AG04450 (cell line): ENCODE measurements around the gene NAA20. TPM values are rescaled to one million over a fixed set of nuclear protein-coding genes. Genes with fewer than 3 reads are reported as not detected.

ENCODE experiments used
- CTCF ChIA-PET: fragments of 300-600, 350-600 bp; formaldehyde crosslinking; extraction: SDS; loops from one replicate; lab custom pipeline; 2022; ENCODE audit warnings: antibody characterized with exemption, inconsistent platforms; lab: Charles Lee
- POLR2A ChIA-PET: fragments of 350-600 bp; formaldehyde crosslinking; extraction: SDS; loops from one replicate; lab custom pipeline; 2021; ENCODE audit warnings: antibody characterized with exemption, inconsistent platforms; lab: Yijun Ruan, JAX
- DNase-seq: peaks from one replicate; pipeline ENCODE4 v3.0.0-alpha.2; 2011; ENCODE audit warnings: low read depth, low spot score
- H3K27ac ChIP-seq: one replicate; pipeline ENCODE4 v1.5.1; 2012; ENCODE audit warnings: low read depth, low read length, control low read depth
- H3K27me3 ChIP-seq: one replicate; pipeline ENCODE4 v1.6.0; 2012; ENCODE audit warnings: low read length; ENCODE audit not compliant: control insufficient read depth, insufficient read depth
- H3K4me3 ChIP-seq: 2 replicates; pipeline ENCODE4 v1.5.1; 2011; ENCODE audit warnings: mild to moderate bottlenecking, low read depth, low read length, control low read depth
- H3K9me3 ChIP-seq: 2 replicates; pipeline ENCODE4 v1.5.1; 2012; ENCODE audit warnings: low read length; ENCODE audit not compliant: control insufficient read depth, insufficient read depth
- CTCF ChIP-seq: IDR thresholded peaks from 2 replicates; pipeline ENCODE4 v1.5.1; 2011; ENCODE audit warnings: low read depth, low read length, control low read depth, inconsistent platforms
- polyA plus RNA-seq: library from polyadenylated mRNA; depleted of rRNA; stranded (reverse); fragments of >200 nt; gene quantifications from 2 replicates; pipeline ENCODE4 v1.2.3, GENCODE V29; 2011

NAA20 gene
- polyA plus RNA-seq, 1 experiment = 85.1 TPM

- Histone ChIP-seq H3K27me3 (no peaks in the 10 kb centered on the region), H3K27ac (peak overlapping the region; percentile 100), H3K9me3 (no peaks in the 10 kb centered on the region; the same call in 1 of the 2 replicates), H3K4me3 (peak overlapping the region; percentile 99)
- peak; percentile 93 for DNase-seq
- no peak for TF ChIP-seq CTCF
- CTCF ChIA-PET = interaction anchor here (1.1 to 2.5 kb wide), 3 partner anchors 9 to 281 kb away, joined by 4 to 13 read pairs (median 5); no protein-coding TSS in a partner anchor
- POLR2A ChIA-PET = interaction anchor here (0.6 to 5.1 kb wide), 19 partner anchors 10 to 194 kb away, joined by 3 to 88 read pairs (median 8); partner anchors contain the start of genes CFAP61 and CRNKL1
These were observed 43.1 kb upstream of the NAA20 start for GRCh38 chr20:19973961-19974629.

DNA sequence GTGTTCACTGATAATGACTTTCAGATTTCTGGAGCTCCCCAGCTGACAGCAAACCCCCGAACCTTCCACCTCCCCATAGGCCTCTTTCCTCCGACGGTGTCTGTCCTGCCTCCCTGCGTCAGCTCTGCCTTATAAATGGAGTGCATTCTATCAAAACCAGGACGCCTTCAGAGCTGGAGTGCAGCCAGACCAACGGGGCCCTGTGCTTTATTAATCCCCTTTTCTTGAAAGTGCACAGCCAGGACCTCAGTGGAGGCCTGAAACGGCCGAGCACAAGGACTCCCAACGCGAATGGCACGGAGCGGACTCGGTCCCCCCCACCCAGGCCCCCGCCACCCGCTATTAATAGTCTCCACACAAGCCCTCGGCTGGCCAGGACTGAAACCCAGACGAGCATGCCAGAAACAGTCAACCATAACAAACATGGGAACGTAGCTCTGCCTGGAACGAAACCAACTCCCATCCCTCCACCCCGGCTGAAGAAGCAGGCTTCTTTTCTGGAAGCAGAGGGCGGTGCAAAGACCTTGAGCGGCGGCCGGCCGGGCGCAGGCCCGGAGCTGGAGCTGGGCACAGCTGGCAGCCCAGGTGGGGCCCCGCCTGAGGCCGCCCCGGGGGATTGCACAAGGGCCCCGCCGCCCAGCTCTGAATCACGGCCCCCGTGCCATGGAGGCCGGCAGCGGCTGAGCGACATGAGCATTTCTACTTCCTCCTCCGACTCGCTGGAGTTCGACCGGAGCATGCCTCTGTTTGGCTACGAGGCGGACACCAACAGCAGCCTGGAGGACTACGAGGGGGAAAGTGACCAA is 42.3 kb upstream of the NAA20 start:
- Histone ChIP-seq H3K9me3 (no peaks in the 10 kb centered on the region; the same call in 1 of the 2 replicates), H3K27me3 (no peaks in the 10 kb centered on the region), H3K27ac (peak overlapping the region; percentile 100), H3K4me3 (peak overlapping the region; percentile 99)
- DNase-seq = peak; percentile 92
- CTCF ChIA-PET = interaction anchor here (1.1 to 2.5 kb wide), 4 partner anchors 10 to 282 kb away, joined by 4 to 13 read pairs (median 5); no protein-coding TSS in a partner anchor
- POLR2A ChIA-PET = interaction anchor here (0.6 to 5.1 kb wide), 21 partner anchors 9 to 195 kb away, joined by 3 to 88 read pairs (median 6); partner anchors contain the start of genes CFAP61 and CRNKL1
- TF ChIP-seq CTCF = no peak

DNA sequence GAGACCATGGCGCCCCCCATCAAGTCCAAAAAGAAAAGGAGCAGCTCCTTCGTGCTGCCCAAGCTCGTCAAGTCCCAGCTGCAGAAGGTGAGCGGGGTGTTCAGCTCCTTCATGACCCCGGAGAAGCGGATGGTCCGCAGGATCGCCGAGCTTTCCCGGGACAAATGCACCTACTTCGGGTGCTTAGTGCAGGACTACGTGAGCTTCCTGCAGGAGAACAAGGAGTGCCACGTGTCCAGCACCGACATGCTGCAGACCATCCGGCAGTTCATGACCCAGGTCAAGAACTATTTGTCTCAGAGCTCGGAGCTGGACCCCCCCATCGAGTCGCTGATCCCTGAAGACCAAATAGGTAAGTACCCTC is 41.7 kb upstream of the NAA20 start:
- Histone ChIP-seq H3K27ac (peak overlapping the region; percentile 100), H3K4me3 (peak overlapping the region; percentile 99), H3K9me3 (no peaks in the 10 kb centered on the region; the same call in 1 of the 2 replicates), H3K27me3 (no peaks in the 10 kb centered on the region)
- CTCF ChIA-PET = interaction anchor here (1.3 to 2.5 kb wide), 3 partner anchors 19 to 282 kb away, joined by 5 to 13 read pairs (median 5); no protein-coding TSS in a partner anchor
- TF ChIP-seq CTCF = no peak
- POLR2A ChIA-PET = interaction anchor here (0.6 to 5.1 kb wide), 17 partner anchors 8 to 196 kb away, joined by 3 to 88 read pairs (median 8); partner anchors contain the start of genes CFAP61 and CRNKL1
- no peak for DNase-seq

DNA sequence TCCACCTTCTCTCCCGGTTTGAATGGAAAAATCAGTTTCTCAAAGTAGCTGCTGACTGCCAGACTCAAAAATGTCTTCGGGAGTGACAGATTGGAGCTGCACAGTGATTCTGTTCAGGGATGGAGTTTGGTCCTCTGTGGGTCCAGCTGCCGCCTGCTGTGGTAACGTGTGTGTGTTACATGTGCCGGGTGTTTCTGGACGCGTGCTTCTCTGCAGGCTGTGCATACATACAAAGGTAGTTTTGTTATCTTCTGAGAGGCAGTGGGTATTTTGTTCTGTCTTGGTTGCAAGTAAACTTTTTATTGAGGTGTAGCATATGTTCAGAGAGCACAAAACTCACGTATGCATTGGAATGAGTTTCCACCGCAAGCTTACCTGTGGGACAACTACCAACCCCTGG is 41.3 kb upstream of the NAA20 start:
- ChIA-PET POLR2A (interaction anchor here (0.8 to 5.1 kb wide), 12 partner anchors 8 to 190 kb away, joined by 3 to 88 read pairs (median 10); no protein-coding TSS in a partner anchor), CTCF (interaction anchor here (0.7 to 3.0 kb wide), 5 partner anchors 10 to 191 kb away, joined by 3 to 13 read pairs (median 10); partner anchors contain the start of gene NAA20)
- Histone ChIP-seq H3K9me3 (no peaks in the 10 kb centered on the region; the same call in 1 of the 2 replicates), H3K27ac (peak overlapping the region; percentile 100), H3K27me3 (no peaks in the 10 kb centered on the region), H3K4me3 (peak overlapping the region; percentile 99)
- TF ChIP-seq CTCF = no peak
- no peak for DNase-seq
